ENCODE measurements around the gene THEM4. TPM values are rescaled to one million over a fixed set of nuclear protein-coding genes. Genes with fewer than 3 reads are reported as not detected.

Gene THEM4
- total RNA-seq, 4 donors from 2014 or later, result 13.2 to 15.7 (median 14.3) TPM

DNA sequence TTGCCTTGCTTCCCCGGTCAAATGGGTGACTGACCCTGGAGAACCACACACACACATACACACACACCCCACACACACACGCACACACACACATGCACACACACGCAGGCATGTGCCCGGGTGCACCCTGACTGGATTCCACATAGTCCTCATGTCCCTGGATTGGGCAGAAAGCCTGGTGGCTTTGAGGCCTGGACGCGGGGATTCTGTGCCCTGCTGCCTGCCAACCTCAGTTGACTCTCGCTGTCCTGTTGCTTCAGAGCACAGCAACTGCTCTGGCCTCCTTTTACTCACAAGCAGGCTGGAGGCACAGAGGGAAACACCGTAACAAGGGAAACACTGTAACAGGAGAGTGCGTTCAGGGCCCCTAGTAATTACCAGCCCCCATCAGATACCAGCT, 84.1 kb downstream of the THEM4 start:
- H3K36me3 ChIP-seq, result no peaks in the 10 kb centered on the region
- H3K9me3 ChIP-seq, result no peaks in the 10 kb centered on the region
- peaks cover 11 to 16% (median 14%) of the 10 kb centered on the region in 4 donors for H3K4me1 ChIP-seq
- H3K27ac ChIP-seq (replicated peaks in 1 of 4), result no peak overlapping the region
- H3K4me3 ChIP-seq, result no peak overlapping the region
- H3K27me3 ChIP-seq, result peaks cover 0 to 20% (median 0%) of the 10 kb centered on the region in 4 donors
- intact Hi-C loops (cut with DNase I), result no loop called here
- DNase-seq (ENCODE audit: extremely low spot score), result no peak
- TF ChIP-seq, protein P1, sequence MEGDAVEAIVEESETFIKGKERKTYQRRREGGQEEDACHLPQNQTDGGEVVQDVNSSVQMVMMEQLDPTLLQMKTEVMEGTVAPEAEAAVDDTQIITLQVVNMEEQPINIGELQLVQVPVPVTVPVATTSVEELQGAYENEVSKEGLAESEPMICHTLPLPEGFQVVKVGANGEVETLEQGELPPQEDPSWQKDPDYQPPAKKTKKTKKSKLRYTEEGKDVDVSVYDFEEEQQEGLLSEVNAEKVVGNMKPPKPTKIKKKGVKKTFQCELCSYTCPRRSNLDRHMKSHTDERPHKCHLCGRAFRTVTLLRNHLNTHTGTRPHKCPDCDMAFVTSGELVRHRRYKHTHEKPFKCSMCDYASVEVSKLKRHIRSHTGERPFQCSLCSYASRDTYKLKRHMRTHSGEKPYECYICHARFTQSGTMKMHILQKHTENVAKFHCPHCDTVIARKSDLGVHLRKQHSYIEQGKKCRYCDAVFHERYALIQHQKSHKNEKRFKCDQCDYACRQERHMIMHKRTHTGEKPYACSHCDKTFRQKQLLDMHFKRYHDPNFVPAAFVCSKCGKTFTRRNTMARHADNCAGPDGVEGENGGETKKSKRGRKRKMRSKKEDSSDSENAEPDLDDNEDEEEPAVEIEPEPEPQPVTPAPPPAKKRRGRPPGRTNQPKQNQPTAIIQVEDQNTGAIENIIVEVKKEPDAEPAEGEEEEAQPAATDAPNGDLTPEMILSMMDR (IDR thresholded peaks at IDR 0.05), result no peak
- no peak for TF ChIP-seq POLR2AphosphoS5 (IDR thresholded peaks at IDR 0.05)
- no peak for TF ChIP-seq POLR2A (IDR thresholded peaks at IDR 0.05; ENCODE audit: low read depth)
- TF ChIP-seq EP300 (IDR thresholded peaks at IDR 0.05), result no peak
- WGBS, result 69% methylated on average over 5 of the region's 9 CpGs

Small RNA genes within 50 kb of the gene (small RNA-seq; reads per million reads assigned to genes)
- 0 reads per million in 3 donors for gene RF00019

Other genes starting within 250 kb of the THEM4 start
- gene CELF3, start 192.7 kb downstream of the THEM4 start, total RNA-seq, result 1 to 10 TPM in 1 of 4 donors, under 1 TPM in 3; 0.23 to 1.0 (median 0.58) TPM
- gene RIIAD1, start 188.0 kb downstream of the THEM4 start, total RNA-seq, result 1 to 10 TPM in 1 of 4 donors, not detected in 3; 1.7 TPM
- 10 to 100 TPM; 49.8 to 57.0 (median 56.5) TPM for gene MRPL9, start 146.0 kb downstream of the THEM4 start, total RNA-seq
- 1 to 10 TPM; 4.0 to 8.7 (median 6.1) TPM for gene TDRKH, start 119.0 kb downstream of the THEM4 start, total RNA-seq
- not detected for gene LINGO4, start 104.1 kb downstream of the THEM4 start, total RNA-seq
- gene RORC, start 77.7 kb downstream of the THEM4 start, total RNA-seq, result under 1 TPM in 2 of 4 donors, not detected in 2; 0.11 to 0.17 TPM
- not detected for gene C2CD4D, start 69.7 kb downstream of the THEM4 start, total RNA-seq
- gene THEM5, start 55.8 kb downstream of the THEM4 start, total RNA-seq, result not detected
- 100 to 1,000 TPM in 2 of 4 donors, 10 to 100 TPM in 2; 82.5 to 214 (median 105) TPM for gene S100A10, start 84.3 kb upstream of the THEM4 start, total RNA-seq
- gene S100A11, start 127.5 kb upstream of the THEM4 start, total RNA-seq, result 100 to 1,000 TPM in 2 of 4 donors, 10 to 100 TPM in 2; 68.5 to 190 (median 115) TPM
- gene TCHHL1, start 179.6 kb upstream of the THEM4 start, total RNA-seq, result not detected
- gene TCHH, start 205.9 kb upstream of the THEM4 start, total RNA-seq, result under 1 TPM in 3 of 4 donors, not detected in 1; under 0.01 to 0.50 (median 0.11) TPM
- not detected for gene RPTN, start 249.7 kb upstream of the THEM4 start, total RNA-seq